ENCODE measurements around the gene LSAMP. TPM values are rescaled to one million over a fixed set of nuclear protein-coding genes. Genes with fewer than 3 reads are reported as not detected.

The LSAMP gene
- total and polyA plus RNA-seq, 2 of the 8 experiments (the other 6 are each of a cell fraction or from before 2014, with no cell fraction given) = 1.8 to 5.7 TPM

DNA sequence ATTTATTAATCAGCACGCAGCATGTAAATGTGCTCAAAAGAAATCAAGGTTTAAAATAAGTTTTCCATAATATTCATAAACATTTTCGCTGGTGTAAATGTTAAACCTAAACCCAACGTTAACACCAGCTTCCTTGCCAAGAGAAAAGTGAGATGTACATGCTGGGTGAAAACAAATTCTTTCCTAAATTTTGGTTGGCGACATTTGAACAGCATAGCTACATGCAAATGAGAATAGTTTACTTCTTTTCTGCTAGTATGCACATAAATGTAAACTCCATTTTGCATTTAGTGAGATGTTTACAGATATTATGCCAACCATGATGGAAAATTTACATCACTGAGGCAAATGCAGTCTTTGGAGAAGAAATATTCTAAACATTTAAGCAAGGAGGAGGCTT lies 639.8 kb downstream of the LSAMP start (continued):
- TF ChIP-seq SP4 (IDR thresholded peaks at IDR 0.05; ENCODE audit: low read length) (no peak), CBX5 (IDR thresholded peaks at IDR 0.05; ENCODE audit: low read depth, low read length) (no peak), GABPA (IDR thresholded peaks at IDR 0.05; ENCODE audit: borderline replicate concordance, insufficient read depth, low read length) (no peak), KDM1A (IDR thresholded peaks at IDR 0.05; ENCODE audit: borderline replicate concordance, low read length) (no peak)

Data from H1 (cell line).